Globus pallidus (tissue), 1 donor: ENCODE measurements around the gene OSBPL2.

ENCODE experiments used
- DNase-seq: peaks from one replicate; pipeline ENCODE4 v3.0.0-alpha.2; 2015; ENCODE audit warnings: low spot score

OSBPL2 gene

GRCh38 chr20:62302341-62303061 is 64.2 kb downstream of the OSBPL2 start, which contains the start of gene ADRM1:
Gene ADRM1 (plus strand): TSS chr20:62302997. CDS start chr20:62303569, 572 bp downstream.
- peak; percentile 94 for DNase-seq

- DNase-seq = no peak
Measured at GRCh38 chr20:62303062-62303339, 64.7 kb downstream of the OSBPL2 start.

- DNase-seq = no peak
Measured at GRCh38 chr20:62303340-62304226, 65.3 kb downstream of the OSBPL2 start.

- no peak for DNase-seq
Measured at GRCh38 chr20:62304331-62305148, 66.2 kb downstream of the OSBPL2 start.

GRCh38 chr20:62305149-62305764 is 66.9 kb downstream of the OSBPL2 start:
- DNase-seq = no peak

GRCh38 chr20:62305765-62306413 is 67.6 kb downstream of the OSBPL2 start:
- no peak for DNase-seq

GRCh38 chr20:62306414-62307187 is 68.3 kb downstream of the OSBPL2 start:
- DNase-seq = no peak

- no peak for DNase-seq
Measured at GRCh38 chr20:62307226-62308101, 69.1 kb downstream of the OSBPL2 start.

- DNase-seq = peak; percentile 33
Measured at GRCh38 chr20:62308102-62308822, 69.9 kb downstream of the OSBPL2 start.

- DNase-seq = no peak
Measured at GRCh38 chr20:62309198-62309944, 71.0 kb downstream of the OSBPL2 start.

- DNase-seq = no peak
Measured at GRCh38 chr20:62309947-62310756, 71.8 kb downstream of the OSBPL2 start.

- DNase-seq = no peak
Measured at GRCh38 chr20:62310757-62311121, 72.4 kb downstream of the OSBPL2 start.

GRCh38 chr20:62311150-62311549 is 72.8 kb downstream of the OSBPL2 start:
- DNase-seq = no peak

GRCh38 chr20:62311832-62312661 is 73.7 kb downstream of the OSBPL2 start:
- DNase-seq = no peak

- no peak for DNase-seq
Measured at GRCh38 chr20:62312662-62312977, 74.3 kb downstream of the OSBPL2 start.

- no peak for DNase-seq
Measured at GRCh38 chr20:62313021-62313420, 74.7 kb downstream of the OSBPL2 start.
